ENCODE measurements around the gene HOXC12.

DNA sequence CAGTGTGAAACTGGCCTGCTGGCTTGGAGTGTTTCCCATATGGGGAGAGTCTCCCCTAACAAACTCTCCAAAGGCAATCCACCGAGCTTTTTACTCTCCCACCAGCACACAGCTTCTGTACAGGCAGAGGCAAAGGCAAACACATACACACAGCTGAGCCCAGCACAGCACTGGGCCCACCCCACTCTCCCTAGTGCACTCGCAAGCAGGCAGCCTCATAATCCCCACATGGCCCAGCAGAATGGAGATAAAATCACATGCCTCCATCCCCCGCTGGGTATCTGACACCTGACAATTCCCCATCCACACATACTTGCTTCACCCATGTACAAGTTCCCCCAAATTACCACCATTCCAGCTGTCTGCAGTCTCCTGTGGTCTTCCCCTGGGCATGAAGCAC, 3.4 kb downstream of the HOXC12 start:
- TF ChIP-seq EZH2 (IDR thresholded peaks at IDR 0.05; ENCODE audit: borderline replicate concordance, low read length) = no peak
- TF ChIP-seq, protein P1, sequence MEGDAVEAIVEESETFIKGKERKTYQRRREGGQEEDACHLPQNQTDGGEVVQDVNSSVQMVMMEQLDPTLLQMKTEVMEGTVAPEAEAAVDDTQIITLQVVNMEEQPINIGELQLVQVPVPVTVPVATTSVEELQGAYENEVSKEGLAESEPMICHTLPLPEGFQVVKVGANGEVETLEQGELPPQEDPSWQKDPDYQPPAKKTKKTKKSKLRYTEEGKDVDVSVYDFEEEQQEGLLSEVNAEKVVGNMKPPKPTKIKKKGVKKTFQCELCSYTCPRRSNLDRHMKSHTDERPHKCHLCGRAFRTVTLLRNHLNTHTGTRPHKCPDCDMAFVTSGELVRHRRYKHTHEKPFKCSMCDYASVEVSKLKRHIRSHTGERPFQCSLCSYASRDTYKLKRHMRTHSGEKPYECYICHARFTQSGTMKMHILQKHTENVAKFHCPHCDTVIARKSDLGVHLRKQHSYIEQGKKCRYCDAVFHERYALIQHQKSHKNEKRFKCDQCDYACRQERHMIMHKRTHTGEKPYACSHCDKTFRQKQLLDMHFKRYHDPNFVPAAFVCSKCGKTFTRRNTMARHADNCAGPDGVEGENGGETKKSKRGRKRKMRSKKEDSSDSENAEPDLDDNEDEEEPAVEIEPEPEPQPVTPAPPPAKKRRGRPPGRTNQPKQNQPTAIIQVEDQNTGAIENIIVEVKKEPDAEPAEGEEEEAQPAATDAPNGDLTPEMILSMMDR (conservative IDR thresholded peaks at IDR 0.05 in 1 of 2, IDR thresholded peaks at IDR 0.05 in 1 of 2; ENCODE audit: extremely low read depth in 1 of 2, insufficient read depth in 1 of 2, low read depth in 1 of 2, low read length in 2 of 2) = no peak
